ENCODE results near the gene CYB561.

- no peak for TF ChIP-seq CTCF (IDR thresholded peaks at IDR 0.05)
- TF ChIP-seq POLR2A (IDR thresholded peaks at IDR 0.05) = no peak
Observed at GRCh38 chr17:63398680-63399079, 47.4 kb downstream of the CYB561 start.
